GM23248 (cell line): ENCODE results near the gene DCDC2B. TPM values are rescaled to one million over a fixed set of nuclear protein-coding genes. Genes with fewer than 3 reads are reported as not detected.

ENCODE experiments used
- DNase-seq: peaks from one replicate; pipeline ENCODE4 v3.0.0-alpha.2; 2015
- H2AFZ ChIP-seq: fragments of 200-600 bp; sonication (generic); 2 replicates; pipeline ENCODE4 v1.6.1; 2016; ENCODE audit warnings: antibody characterized with exemption
- H3F3A ChIP-seq: fragments of 200-600 bp; sonication (generic); 2 replicates; pipeline ENCODE4 v1.6.1; 2016; ENCODE audit warnings: mild to moderate bottlenecking, antibody characterized with exemption, mixed run types; ENCODE audit not compliant: insufficient read depth
- H3K27ac ChIP-seq: fragments of 200-600 bp; sonication (generic); 2 replicates; pipeline ENCODE4 v1.5.1; 2016; ENCODE audit warnings: mild to moderate bottlenecking
- H3K27me3 ChIP-seq: fragments of 200-600 bp; sonication (generic); replicated peaks from 2 replicates; pipeline ENCODE4 v1.6.1; 2016; ENCODE audit warnings: mild to moderate bottlenecking; ENCODE audit not compliant: insufficient read depth
- H3K36me3 ChIP-seq: fragments of 200-600 bp; sonication (generic); 2 replicates; pipeline ENCODE4 v1.6.1; 2016; ENCODE audit warnings: low read depth, mild to moderate bottlenecking
- H3K4me1 ChIP-seq: fragments of 200-600 bp; sonication (generic); 2 replicates; pipeline ENCODE4 v1.6.1; 2016; ENCODE audit warnings: mild to moderate bottlenecking; ENCODE audit not compliant: insufficient read depth
- H3K4me2 ChIP-seq: fragments of 200-600 bp; sonication (generic); one replicate; pipeline ENCODE4 v1.6.1; 2016; ENCODE audit warnings: mild to moderate bottlenecking; ENCODE audit not compliant: unreplicated experiment
- H3K4me3 ChIP-seq: fragments of 200-600 bp; sonication (generic); 2 replicates; pipeline ENCODE4 v1.5.1; 2016; ENCODE audit warnings: mild to moderate bottlenecking
- H3K79me2 ChIP-seq: fragments of 200-600 bp; sonication (generic); 2 replicates; pipeline ENCODE4 v1.6.1; 2016; ENCODE audit warnings: mild to moderate bottlenecking; ENCODE audit not compliant: insufficient read depth
- H3K9ac ChIP-seq: fragments of 200-600 bp; sonication (generic); 2 replicates; pipeline ENCODE4 v1.6.1; 2016; ENCODE audit warnings: mild to moderate bottlenecking
- H3K9me2 ChIP-seq: fragments of 200-600 bp; sonication (generic); 2 replicates; pipeline ENCODE4 v1.6.1; 2016; ENCODE audit warnings: mixed run types, mild to moderate bottlenecking, moderate library complexity; ENCODE audit not compliant: insufficient read depth
- H3K9me3 ChIP-seq: fragments of 200-600 bp; sonication (generic); one replicate; pipeline ENCODE4 v1.6.1; 2017; ENCODE audit warnings: low read depth
- H4K20me1 ChIP-seq: fragments of 200-600 bp; sonication (generic); 2 replicates; pipeline ENCODE4 v1.6.0; 2016; ENCODE audit not compliant: insufficient read depth
- EZH2 ChIP-seq: fragments of 200-600 bp; sonication (generic); IDR thresholded peaks from 2 replicates; pipeline ENCODE4 v1.6.1; 2018; ENCODE audit warnings: antibody characterized with exemption, mild to moderate bottlenecking; ENCODE audit not compliant: insufficient read depth, poor library complexity, severe bottlenecking
- EZH2phosphoT487 ChIP-seq: fragments of 200-600 bp; sonication (generic); IDR thresholded peaks from 2 replicates; pipeline ENCODE4 v1.6.1; 2018; ENCODE audit warnings: antibody characterized with exemption, moderate library complexity, mild to moderate bottlenecking, low read depth; ENCODE audit not compliant: insufficient read depth
- WGBS, 2 experiments: methylation state at CpG; one replicate each; pipeline ENCODE4 v1.1.6; 2015 to 2017; ENCODE audit warnings: low lambda C conversion rate in 2 of 2, low coverage in 1 of 2; ENCODE audit errors: missing lambda C conversion rate in 2 of 2; 5-methylcytosine and 5-hydroxymethylcytosine counted together
- in situ Hi-C: fragments of 300-500 bp; cut with MboI; formaldehyde crosslinking; loops from 2 replicates; pipeline ENCODE4 v1.15.0; 2020
- polyA plus RNA-seq: library from polyadenylated mRNA; unstranded; fragments of >200 nt; fragmentation: Nextera tagmentation; extraction: Ambion mirVana; gene quantifications from 2 replicates; pipeline ENCODE4 v1.2.1, GENCODE V29; 2016
- total RNA-seq: library from RNA; depleted of rRNA; stranded (reverse); fragments of >200 nt; shearing (Covaris generic); gene quantifications from 2 replicates; pipeline ENCODE4 v1.2.3, GENCODE V29; 2014

DCDC2B gene
- total and polyA plus RNA-seq, 2 experiments from 2014 or later, result 0.21 TPM; not detected in 1

GRCh38 chr1:32223683-32224082 is 14.8 kb downstream of the DCDC2B start:
- Histone ChIP-seq H3K9me2 (no peaks in the 10 kb centered on the region), H3K4me3 (peak overlapping the region; percentile 95), H3F3A (peaks cover 11% of the 10 kb centered on the region; the same call in 1 of the 2 replicates), H3K4me2 (peak overlapping the region; percentile 95), H3K27me3 (no peaks in the 10 kb centered on the region), H3K36me3 (peaks cover 35% of the 10 kb centered on the region), H3K79me2 (peaks cover 87% of the 10 kb centered on the region), H3K9me3 (no peaks in the 10 kb centered on the region), H3K4me1 (peaks cover 28% of the 10 kb centered on the region), H4K20me1 (no peaks in the 10 kb centered on the region), H3K27ac (peak overlapping the region; percentile 86; the same call in 1 of the 2 replicates), H2AFZ (no peak overlapping the region), H3K9ac (peak overlapping the region; percentile 100)
- peak; percentile 26 for DNase-seq
- in situ Hi-C loops, result no loop called here
- 97 to 100% methylated on average over 3 of the region's 3 CpGs for WGBS, 2 experiments
- TF ChIP-seq EZH2 (no peak), EZH2phosphoT487 (no peak)

- Histone ChIP-seq H3F3A (peaks cover 11% of the 10 kb centered on the region; the same call in 1 of the 2 replicates), H3K4me2 (no peak overlapping the region), H3K36me3 (peaks cover 40% of the 10 kb centered on the region), H3K9me2 (no peaks in the 10 kb centered on the region), H3K4me3 (no peak overlapping the region), H3K27me3 (no peaks in the 10 kb centered on the region), H3K9me3 (no peaks in the 10 kb centered on the region), H3K27ac (no peak overlapping the region), H3K4me1 (peaks cover 28% of the 10 kb centered on the region), H3K9ac (no peak overlapping the region), H4K20me1 (no peaks in the 10 kb centered on the region), H3K79me2 (peaks cover 83% of the 10 kb centered on the region), H2AFZ (no peak overlapping the region)
- WGBS, 2 experiments, result 90 to 95% methylated on average over 4 of the region's 4 CpGs
- in situ Hi-C loops, result no loop called here
- no peak for DNase-seq
- no peak for TF ChIP-seq EZH2
- no peak for TF ChIP-seq EZH2phosphoT487
Measured at GRCh38 chr1:32224285-32224684, 15.4 kb downstream of the DCDC2B start.

- in situ Hi-C loops, result no loop called here
- no peaks in the 10 kb centered on the region for H3K9me2 ChIP-seq
- H3K4me1 ChIP-seq, result peaks cover 4% of the 10 kb centered on the region; the same call in 1 of the 2 replicates
- H3K4me2 ChIP-seq, result no peak overlapping the region
- H3K9me3 ChIP-seq, result no peaks in the 10 kb centered on the region
- peaks cover 11% of the 10 kb centered on the region; the same call in 1 of the 2 replicates for H3F3A ChIP-seq
- no peaks in the 10 kb centered on the region for H4K20me1 ChIP-seq
- 79 to 80% methylated on average over 3 of the region's 3 CpGs for WGBS, 2 experiments
- no peak overlapping the region for H3K27ac ChIP-seq
- no peak overlapping the region for H2AFZ ChIP-seq
- TF ChIP-seq EZH2phosphoT487 (no peak), EZH2 (no peak)
- H3K79me2 ChIP-seq, result peaks cover 38% of the 10 kb centered on the region
- H3K36me3 ChIP-seq, result peaks cover 59% of the 10 kb centered on the region
- DNase-seq, result peak; percentile 34
- H3K9ac ChIP-seq, result no peak overlapping the region
- H3K4me3 ChIP-seq, result no peak overlapping the region
- H3K27me3 ChIP-seq, result no peaks in the 10 kb centered on the region
Measured at GRCh38 chr1:32228771-32229170, 19.9 kb downstream of the DCDC2B start.

GRCh38 chr1:32231843-32232432 is 23.0 kb downstream of the DCDC2B start:
- Histone ChIP-seq H3K9me2 (no peaks in the 10 kb centered on the region), H3K4me1 (peaks cover 14% of the 10 kb centered on the region), H3K9ac (no peak overlapping the region), H3K9me3 (no peaks in the 10 kb centered on the region), H3K27ac (no peak overlapping the region), H2AFZ (no peak overlapping the region), H4K20me1 (no peaks in the 10 kb centered on the region), H3K27me3 (no peaks in the 10 kb centered on the region), H3F3A (peaks cover 33% of the 10 kb centered on the region), H3K4me2 (no peak overlapping the region), H3K79me2 (0 out of 2 replicates have a peak, but pooled peaks cover 7% of the 10 kb centered on the region), H3K36me3 (peaks cover 40% of the 10 kb centered on the region), H3K4me3 (no peak overlapping the region)
- TF ChIP-seq EZH2phosphoT487, result no peak
- in situ Hi-C loops, result no loop called here
- 82 to 83% methylated on average over 5 of the region's 5 CpGs for WGBS, 2 experiments
- no peak for DNase-seq
